GM19351 (cell line): ENCODE results near the gene GCSH.
A peak's percentile ranks its signal among the peaks of the same experiment; 100 is the strongest.

Source experiments
- ATAC-seq: cut with Tn5 transposase; IDR thresholded peaks from one replicate; pipeline ENCODE4 v1.9.1; 2021; ENCODE audit warnings: mild to moderate bottlenecking, moderate library complexity; ENCODE audit not compliant: unreplicated experiment

Gene GCSH

DNA sequence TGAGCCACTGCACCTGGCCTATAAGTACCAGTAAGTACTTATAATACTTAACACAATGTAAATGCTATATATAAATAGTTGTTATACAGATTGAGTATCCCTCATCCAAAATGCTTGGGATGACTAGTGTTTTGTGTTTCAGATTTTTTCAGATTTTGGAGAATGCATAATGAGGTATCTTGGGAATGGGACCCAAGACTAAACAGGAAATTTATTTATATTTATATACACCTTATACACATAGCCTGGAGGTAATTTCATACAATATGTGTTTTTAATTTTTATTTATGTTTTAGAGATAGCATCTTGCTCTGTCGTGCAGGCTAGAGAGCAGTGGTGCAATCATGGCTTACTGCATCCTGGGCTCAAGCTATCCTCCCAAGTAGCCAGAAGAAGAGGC lies 9.8 kb upstream of the GCSH start:
- no peak for ATAC-seq

DNA sequence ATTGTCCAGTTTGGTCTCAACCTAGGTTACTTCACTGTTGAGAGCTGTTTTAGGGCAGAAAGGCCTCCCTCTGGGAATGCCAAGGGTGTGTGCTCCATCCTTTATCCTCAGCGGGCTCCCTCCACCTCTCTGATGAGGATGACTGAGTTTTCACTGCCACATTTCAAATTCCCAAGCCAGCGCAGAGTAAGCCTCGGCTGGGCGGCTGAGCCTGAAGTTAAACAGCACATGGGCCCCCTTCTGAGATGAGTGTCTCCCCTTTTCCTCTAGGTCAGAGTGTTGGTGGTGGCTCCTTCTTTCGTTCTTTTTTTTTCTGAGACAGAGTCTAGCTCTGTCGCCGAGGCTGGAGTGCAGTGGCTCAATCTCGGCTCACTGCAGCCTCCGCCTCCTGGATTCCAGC lies 5.5 kb upstream of the GCSH start:
- ATAC-seq = no peak

DNA sequence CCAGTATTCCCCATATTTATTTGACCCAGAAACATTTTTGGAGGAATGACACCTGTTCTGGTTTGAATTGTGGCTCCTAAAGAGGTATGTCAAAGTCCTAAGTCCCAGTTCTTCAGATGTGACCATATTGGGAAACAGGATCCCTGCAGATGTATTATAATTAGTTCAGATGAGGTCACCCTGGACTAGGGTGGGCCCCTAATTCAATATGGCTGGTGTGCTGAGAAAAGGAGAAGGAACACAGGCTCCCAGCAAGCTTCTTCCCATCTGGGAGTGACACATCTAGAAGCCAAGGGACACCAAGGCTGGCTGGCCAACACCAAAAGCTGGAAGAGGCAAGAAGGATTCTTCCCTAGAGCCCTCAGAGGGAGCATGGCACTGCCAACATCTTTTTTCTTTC lies 3.8 kb upstream of the GCSH start:
- ATAC-seq = no peak

DNA sequence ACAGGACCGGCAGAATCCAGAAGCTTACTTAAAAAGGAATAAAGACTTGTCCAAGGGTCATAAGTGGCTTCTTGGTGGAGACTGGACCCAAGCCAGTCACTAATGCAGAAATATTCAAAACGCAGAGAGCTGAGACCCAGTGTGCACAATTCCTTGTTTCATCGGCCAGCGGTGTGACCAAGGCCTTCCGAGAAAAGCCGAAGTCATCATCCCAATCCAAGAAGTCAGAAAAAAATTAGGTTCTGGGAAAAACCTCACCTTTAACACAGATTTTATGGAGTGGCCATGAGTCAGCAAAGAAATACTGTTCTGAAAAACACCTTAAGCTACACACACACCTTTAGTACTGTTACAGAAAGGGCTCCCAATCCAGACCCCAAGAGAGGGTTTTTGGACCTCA lies 1.0 kb upstream of the GCSH start:
- no peak for ATAC-seq

DNA sequence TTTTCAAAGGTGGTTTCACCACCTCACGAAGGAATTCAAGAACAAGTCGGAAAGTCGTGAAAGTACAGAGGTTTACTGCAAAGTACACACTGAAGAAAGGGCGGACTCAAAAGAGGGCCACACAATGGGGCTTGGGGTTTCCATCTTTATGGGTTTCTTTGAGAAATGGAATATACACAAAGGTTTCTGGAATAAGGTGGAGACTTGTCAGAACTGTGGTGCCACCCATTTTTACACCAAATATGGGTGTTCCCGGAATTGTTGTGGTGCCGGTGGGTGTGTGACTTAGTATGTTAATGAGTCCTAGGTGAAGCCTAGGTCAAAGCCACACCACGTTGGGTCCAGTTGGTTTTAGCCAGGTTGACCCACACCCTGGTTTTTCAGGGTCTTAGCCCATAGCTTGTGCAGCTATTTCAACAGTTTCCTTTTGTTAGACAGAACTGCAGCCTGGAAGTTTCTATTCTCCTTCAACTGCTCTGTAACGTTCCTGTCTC lies 567 bp upstream of the GCSH start:
- no peak for ATAC-seq

DNA sequence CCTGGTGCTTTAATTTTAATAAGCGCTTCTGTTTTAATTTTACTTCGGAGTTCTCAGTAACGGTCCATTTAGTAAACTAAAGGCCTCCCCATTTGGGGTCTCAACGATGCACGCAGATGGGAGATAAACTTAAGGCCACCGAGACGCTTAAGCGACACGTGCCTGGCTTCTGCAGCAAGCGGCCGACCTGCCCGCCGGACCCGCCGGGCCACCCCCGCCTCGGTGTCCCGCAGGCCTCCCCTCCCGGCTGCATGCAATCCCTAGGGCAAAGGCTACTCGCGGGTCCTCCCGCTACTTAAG lies 592 bp downstream of the GCSH start:
- ATAC-seq = peak; percentile 9

DNA sequence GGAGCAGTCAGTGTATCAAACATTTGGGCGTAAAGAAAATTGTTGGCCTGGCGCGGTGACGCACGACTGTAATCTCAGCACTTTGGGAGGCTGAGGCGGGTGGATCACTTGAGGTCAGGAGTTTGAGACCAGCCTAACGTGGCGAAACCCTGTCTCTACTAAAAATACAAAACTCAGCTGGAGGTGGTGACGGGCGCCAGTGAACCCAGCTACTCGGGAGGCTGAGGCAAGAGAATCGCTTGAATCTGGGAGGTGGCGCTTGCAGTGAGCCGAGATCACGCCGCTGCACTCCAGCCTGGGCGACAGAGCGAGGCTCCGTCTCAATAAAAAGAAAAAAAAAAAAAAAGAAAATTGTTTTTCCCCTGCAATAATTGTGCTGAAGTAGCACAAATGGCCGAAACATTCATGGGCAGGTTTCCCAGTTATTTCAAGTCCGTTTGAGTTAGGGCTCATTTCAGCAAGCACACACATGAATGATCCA lies 1.4 kb downstream of the GCSH start:
- no peak for ATAC-seq

DNA sequence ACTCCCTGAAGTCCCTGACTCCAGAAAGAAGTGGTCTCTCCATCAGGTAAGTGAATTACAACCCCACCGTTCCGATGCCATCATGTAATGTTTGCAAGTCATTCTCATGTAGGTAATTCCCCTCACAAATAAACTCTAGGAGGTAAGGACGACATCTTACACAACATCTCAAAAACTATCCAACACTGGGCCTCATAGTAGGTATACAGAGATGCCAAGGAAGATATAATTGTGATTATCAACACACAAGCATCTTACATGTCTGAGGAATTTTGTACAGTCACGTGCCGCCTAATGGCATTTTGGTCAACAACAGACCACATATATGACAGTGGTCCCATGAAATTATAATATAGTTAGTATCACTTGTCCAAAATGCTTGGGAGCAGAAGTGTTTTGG lies 7.4 kb downstream of the GCSH start:
- no peak for ATAC-seq

DNA sequence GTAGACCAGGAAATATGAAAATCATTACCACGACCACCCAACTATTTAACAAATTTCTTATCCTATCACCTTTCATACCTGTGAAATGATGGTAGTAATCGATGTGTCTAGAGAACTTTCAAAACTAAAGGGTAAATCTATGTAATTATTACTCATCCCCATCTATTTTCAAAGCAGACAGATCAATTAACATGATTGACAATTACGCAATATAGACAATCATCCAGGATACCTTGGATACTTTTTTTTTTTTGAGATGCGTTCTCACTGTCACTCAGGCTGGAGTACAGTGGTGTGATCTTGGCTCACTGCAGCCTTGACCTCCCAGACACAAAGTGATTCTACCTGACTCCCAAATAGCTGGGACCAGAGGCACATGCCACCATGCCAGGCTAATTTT lies 15.2 kb downstream of the GCSH start:
- ATAC-seq = no peak

DNA sequence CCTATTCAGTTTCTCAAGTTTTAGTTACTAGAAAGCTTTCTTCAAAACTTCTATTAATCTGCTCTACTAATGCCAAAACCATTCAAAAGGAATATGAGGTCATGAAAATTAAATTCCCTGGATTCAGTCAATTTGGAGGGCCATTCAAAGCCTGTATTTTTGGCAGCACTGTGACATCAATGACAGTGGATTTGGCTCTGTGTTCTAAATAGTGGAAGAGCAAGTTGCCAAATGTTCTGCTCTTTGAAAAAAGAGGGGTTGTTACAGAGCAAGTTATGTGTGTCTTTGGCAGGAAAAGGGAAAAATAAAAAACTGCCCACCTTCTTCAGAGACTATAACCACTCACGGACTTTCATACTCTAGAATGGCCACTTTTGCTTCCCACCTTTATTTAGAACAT lies 16.0 kb downstream of the GCSH start:
- no peak for ATAC-seq

DNA sequence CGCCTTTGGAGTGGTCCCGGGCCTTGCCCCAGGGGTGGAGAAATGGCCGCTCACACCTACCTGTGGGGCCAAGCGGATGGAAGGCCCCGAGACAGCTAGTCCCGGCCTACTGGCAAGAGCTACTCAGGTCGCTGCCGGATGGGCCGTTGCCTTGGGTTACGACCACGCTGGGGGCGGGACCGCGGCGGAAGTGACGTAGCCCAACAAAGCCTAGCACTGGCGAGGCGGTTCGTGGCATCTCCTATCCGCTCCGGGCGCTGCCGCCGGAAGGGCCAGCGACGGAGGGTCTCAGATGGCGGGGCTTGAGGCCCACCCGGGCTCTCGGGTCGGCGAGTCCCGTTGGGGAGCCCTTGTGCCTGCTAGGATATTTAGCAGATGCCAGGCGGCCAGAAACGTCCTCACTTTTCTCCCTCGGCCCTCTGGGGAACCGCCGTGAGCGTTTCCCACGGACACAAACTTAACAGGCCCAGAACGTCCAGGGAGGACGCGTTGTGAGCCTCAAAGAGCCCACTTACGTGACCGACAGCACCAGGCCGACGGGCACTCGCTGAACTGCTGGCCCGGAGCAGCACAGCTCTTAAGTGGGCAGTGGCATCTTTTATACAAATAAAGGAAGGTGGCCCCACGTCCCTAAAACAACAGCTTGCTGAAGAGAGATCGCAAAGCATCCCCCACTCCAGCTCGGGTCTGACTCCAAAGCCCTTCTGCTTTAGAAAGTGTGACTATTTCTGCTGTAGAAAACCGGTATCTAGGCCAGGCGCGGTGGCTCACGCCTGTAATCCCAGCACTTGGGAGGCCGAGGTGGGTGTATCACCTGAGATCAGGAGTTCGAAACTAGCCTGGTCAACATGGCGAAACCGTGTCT lies 18.9 kb downstream of the GCSH start, which contains the start of gene C16orf46:
Gene C16orf46 (minus strand): TSS at position 163 of the 865 bp plus-strand sequence. CDS start 13,283 bp downstream, outside the sequence.
- ATAC-seq = peak; percentile 93

DNA sequence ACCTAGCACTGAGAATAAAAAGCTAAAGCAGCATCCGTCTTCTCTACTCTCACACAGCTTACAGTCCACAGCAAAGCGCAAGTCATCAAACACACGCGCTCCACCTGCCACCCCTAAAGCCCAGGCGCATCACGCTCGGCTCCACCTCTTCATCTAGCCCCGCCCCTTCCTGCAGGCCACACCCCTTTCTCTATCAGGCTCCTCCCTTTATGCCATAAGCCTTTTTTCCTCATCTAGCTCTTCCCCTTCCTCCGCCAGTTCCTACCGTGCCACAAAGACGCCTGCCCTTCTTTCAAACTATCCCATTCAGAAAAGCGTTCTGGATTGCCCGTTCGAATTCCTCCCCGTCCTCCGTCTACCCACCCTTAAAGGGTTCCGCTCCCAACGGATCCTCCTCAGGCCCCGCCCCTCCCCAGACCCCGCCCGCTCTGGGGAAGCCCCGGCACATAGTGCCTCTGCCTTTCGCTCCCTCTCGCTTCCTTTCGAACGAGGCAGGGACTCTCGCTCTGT lies 19.6 kb downstream of the GCSH start:
- peak; percentile 77 for ATAC-seq

DNA sequence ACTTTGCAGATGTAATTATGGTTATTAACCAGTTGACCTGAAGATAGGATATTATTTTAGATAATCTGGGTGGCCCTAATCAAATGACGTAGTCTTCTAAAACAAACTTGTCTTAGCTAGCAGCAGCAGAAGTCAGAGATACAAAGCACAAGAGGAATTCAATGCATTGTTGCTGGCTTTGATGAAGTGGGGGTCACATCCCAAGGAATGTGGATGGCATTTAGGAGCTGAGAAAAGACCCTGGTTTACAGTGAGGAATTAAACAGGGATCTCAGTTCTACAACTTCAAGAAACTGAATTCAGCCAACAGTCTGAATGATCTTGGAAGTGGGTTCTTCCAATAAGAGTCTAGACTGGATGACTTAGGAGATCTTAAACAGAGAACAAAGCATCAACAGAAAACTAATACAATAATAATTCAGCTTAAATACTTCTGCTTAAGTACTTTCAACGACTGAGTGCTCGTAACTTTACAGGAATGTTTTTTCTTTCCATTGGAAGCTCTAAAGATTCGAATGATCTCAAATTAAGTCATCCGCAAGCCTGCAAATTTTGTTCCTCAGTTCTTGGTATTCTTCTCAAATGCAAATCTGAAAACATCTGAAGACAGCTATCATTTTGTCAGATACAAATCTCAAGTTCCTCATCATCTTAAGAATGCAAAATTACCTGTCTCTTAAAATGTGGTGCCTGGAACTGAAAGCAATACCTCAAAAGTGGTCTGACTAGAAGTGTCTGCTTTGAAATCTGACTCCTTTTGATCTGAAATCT lies 22.4 kb downstream of the GCSH start:
- no peak for ATAC-seq

DNA sequence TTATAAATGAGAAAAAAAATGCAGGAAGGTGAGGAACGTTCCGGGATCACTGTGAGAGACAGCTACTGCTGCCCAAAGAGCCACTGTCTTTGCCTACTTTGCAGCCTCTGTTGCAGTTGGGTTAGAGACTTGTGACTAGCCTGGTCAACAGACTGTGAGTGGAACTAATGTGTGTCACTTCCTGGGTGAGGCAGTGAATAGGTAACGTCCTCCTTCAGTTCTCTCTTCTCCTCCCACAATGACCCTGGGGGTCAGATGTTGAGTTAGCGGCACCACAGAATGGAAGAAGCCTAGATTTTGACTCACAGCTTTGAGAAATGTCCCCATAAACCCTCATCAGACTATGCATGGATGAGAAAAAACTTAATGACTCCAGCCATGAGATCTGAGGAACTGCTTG lies 24.4 kb downstream of the GCSH start:
- no peak for ATAC-seq

DNA sequence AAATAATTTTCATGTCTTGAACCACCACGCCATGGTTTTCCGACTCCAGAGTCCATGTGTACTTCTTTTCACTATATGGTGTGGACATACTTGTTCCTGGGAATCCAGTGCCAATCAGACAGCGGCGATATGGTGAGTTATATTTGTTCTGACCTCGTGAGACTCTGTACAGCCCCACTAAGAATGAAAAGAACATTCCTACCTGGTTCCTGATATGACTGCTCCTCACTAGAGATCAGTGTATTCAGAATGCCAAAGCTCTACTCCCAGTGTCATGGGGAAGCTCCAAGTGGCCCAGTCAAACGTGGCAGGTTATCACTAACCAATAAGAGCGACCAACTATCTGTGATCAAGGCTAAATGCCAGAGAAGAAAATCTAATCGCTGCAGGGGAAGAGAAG lies 25.2 kb downstream of the GCSH start:
- ATAC-seq = no peak

DNA sequence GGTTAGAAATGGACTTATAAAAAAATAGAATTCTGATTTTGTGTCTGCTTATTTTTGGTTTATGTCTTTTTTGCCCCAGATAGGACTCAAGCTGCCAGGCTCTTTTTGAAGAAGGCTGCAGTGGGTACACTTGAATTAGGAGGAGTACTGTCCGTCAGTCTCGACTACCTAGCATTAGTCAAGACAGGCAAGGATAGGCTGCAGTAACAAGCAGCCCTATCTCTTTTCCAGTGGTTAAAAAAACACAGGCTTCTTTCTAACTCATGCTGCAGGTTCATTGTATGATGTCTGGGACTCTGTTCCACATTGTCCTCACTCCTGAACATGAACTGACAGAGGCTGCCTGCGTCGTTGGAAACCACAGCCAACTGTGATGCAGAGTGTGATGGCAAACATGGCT lies 27.1 kb downstream of the GCSH start:
- no peak for ATAC-seq

DNA sequence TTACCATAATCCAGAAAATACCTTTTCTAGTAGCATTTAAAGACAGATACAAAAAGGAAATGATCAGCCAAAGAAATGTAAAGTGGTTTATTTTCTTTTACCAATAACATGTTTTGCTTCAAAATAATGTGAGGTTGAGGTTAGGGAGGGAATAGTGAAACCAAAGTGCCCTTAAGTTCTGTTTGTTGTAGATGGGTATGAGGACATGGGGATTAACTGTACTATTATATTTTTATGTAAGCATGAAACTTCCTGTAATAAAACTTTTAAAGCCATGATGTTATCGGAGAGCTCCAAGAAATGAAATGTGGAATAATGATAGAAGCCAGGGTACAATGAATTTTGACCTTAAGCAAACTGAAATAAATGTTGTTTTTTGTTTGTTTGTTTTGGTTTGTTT lies 29.0 kb downstream of the GCSH start:
- ATAC-seq = no peak

DNA sequence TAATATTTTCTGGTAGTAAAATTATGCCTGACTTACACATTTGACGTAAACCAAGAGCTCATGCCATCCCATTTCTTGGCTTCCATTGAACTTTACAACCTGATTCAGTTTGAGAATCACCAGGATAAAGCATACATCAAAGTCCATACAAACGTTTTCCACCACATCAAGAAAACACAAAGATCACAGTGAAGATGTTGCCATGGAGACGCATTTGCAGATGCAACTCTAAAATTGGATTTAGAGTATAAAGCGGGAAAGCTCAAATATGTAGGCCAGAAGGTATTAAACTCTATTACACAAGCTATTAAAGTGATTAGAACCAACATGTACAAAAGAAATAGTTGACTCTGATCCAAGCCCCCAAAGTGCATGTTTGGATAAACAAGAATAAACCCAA lies 29.5 kb downstream of the GCSH start:
- ATAC-seq = no peak

DNA sequence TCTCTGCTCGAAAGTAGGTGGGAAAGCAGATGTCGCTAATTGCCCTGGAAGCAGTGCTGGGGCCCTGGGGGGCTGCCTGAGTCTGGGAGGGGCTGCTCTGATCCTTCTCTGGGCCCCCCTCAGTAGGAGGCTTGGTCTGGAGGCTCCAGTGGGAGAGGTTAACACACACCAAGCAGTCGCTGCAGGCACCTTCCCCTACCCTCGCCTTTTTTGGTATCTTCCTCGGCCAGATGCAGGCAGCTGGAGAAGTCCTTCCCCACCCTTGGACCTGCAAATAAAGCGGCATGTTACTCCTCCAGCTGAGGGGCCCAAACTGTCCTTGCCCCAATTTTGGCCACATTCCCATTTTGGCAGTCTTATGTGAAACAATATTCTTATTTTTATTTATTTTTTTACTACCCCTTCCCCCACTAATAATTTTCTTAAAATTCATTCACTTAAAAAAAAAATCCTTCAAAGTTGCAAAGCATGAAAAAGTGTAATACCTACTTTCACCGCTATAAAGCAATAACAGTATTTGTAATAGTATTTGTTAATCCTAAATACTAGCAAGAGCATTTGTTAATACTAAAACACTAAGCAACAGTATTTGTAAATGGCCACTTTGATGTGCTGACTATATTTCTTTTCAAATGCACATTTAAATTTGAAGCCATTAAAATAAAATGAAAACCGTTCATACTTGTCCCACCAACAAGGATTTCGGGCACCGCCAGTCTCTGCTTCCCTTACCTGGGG lies 34.2 kb downstream of the GCSH start:
- no peak for ATAC-seq

DNA sequence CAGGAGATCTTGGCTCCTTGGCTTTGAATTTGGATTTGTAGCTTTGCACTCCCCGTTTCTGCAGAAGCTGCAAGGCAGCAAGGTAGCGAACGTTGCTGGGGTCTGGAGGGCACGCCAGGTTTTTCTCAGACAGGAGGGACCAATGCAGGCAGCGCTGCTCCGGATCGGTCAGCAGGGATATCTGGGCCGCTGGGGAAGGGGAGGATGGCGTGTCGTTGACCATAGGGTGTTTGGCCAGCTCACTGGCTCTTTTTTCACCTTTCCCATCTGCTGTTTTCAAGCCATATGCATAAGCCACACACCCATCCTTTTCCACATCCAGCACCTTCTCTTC lies 34.9 kb downstream of the GCSH start:
- no peak for ATAC-seq

DNA sequence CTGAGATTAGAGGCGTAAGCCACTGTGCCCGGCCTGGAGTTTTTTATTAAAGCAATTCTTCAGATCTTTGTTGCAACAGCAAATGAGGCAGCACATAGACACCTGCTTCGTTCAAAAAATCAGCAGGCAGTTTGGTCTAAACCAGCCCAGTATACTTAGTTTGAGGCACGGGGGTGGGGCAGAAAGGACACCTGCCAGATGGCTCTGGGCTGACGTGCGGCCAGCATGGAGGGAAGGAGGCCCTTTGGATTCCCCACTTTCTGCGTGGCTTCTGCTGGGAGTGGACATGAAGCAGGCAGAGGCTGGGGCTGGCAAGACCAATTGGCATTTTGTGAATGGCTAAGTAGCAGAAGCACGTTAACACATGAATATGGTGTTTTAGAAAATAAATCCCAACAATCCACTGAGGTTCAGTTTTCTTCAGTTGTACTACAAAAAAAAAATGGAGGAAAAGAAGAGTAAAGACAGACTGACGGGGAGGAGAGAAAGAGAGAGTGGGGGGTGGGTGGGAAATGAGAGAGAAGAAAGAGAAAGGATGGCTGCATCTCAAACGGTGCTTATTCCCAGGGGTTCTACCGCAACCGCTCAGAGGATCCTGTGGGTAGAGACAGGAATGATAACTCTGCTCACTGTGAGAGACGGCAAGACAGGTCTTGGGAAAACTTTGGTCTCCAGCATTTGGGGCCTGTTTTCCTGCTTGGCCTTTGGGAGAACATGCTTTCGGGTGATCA lies 35.5 kb downstream of the GCSH start:
- no peak for ATAC-seq
